ENCODE results near the gene ASIC2. TPM values are rescaled to one million over a fixed set of nuclear protein-coding genes. Genes with fewer than 3 reads are reported as not detected.

The ASIC2 gene
- total and polyA plus RNA-seq, 7 donors, result under 0.01 to 0.60 (median 0.19) TPM; not detected in 3

- H3K9me3 ChIP-seq, result no peaks in the 10 kb centered on the region
- no peak for TF ChIP-seq POLR2AphosphoS5 (IDR thresholded peaks at IDR 0.05)
- no peak for TF ChIP-seq POLR2A (IDR thresholded peaks at IDR 0.05)
- no peak for TF ChIP-seq EP300 (IDR thresholded peaks at IDR 0.05)
- no peak for TF ChIP-seq CTCF (IDR thresholded peaks at IDR 0.05)
- intact Hi-C loops (cut with DNase I), result no loop called here
- no peak overlapping the region for H3K27ac ChIP-seq
- 2% methylated on average over 104 of the region's 104 CpGs for WGBS, 2 donors
- H3K27me3 ChIP-seq, result peaks cover 23 to 71% (median 35%) of the 10 kb centered on the region in 3 donors
- H3K4me1 ChIP-seq, result peaks cover 0 to 23% (median 21%) of the 10 kb centered on the region in 4 donors
- no peak for DNase-seq
- H3K4me3 ChIP-seq, result peak overlapping the region in 3 of 4 donors; percentile 28 to 38 (median 38)
- H3K36me3 ChIP-seq, result no peaks in the 10 kb centered on the region
These were observed 1.6 kb downstream of the ASIC2 start for GRCh38 chr17:33291248-33292200.

- WGBS, 2 donors, result 79 to 88% methylated on average over 8 of the region's 8 CpGs
These were observed 2.8 kb downstream of the ASIC2 start for GRCh38 chr17:33290253-33290652.

GRCh38 chr17:33288954-33289353 lies 4.1 kb downstream of the ASIC2 start:
- peaks cover 22 to 50% (median 28%) of the 10 kb centered on the region in 3 donors for H3K27me3 ChIP-seq
- intact Hi-C loops (cut with DNase I), result no loop called here
- no peak for DNase-seq

More at GRCh38 chr17:33290253-33290652, 2.8 kb downstream of the ASIC2 start:
- intact Hi-C loops (cut with DNase I), result no loop called here
- no peak overlapping the region for H3K4me3 ChIP-seq
- DNase-seq, result no peak
- H3K27ac ChIP-seq, result no peak overlapping the region
- H3K36me3 ChIP-seq, result no peaks in the 10 kb centered on the region
- no peak for TF ChIP-seq EP300 (IDR thresholded peaks at IDR 0.05)
- no peak for TF ChIP-seq POLR2AphosphoS5 (IDR thresholded peaks at IDR 0.05)
- no peak for TF ChIP-seq POLR2A (IDR thresholded peaks at IDR 0.05)
- TF ChIP-seq CTCF (IDR thresholded peaks at IDR 0.05), result no peak
- peaks cover 23 to 63% (median 35%) of the 10 kb centered on the region in 3 donors for H3K27me3 ChIP-seq
- no peaks in the 10 kb centered on the region for H3K9me3 ChIP-seq
- H3K4me1 ChIP-seq, result peaks cover 0 to 23% (median 21%) of the 10 kb centered on the region in 4 donors

GRCh38 chr17:33287096-33287725 lies 5.9 kb downstream of the ASIC2 start:
- Histone ChIP-seq H3K4me3 (no peak overlapping the region), H3K9me3 (no peaks in the 10 kb centered on the region), H3K27ac (no peak overlapping the region), H3K36me3 (no peaks in the 10 kb centered on the region), H3K27me3 (peaks cover 11 to 32% (median 12%) of the 10 kb centered on the region in 3 donors), H3K4me1 (peaks cover 0 to 24% (median 15%) of the 10 kb centered on the region in 4 donors)
- intact Hi-C loops (cut with DNase I), result no loop called here
- no peak for TF ChIP-seq POLR2A (IDR thresholded peaks at IDR 0.05)
- TF ChIP-seq POLR2AphosphoS5 (IDR thresholded peaks at IDR 0.05), result no peak
- no peak for TF ChIP-seq CTCF (IDR thresholded peaks at IDR 0.05)
- TF ChIP-seq EP300 (IDR thresholded peaks at IDR 0.05), result no peak
- 74 to 79% methylated on average over 3 of the region's 3 CpGs for WGBS, 2 donors
- no peak for DNase-seq

More at GRCh38 chr17:33288954-33289353, 4.1 kb downstream of the ASIC2 start:
- Histone ChIP-seq H3K9me3 (no peaks in the 10 kb centered on the region), H3K4me1 (peaks cover 0 to 32% (median 25%) of the 10 kb centered on the region in 4 donors), H3K27ac (no peak overlapping the region), H3K36me3 (no peaks in the 10 kb centered on the region), H3K4me3 (no peak overlapping the region)
- TF ChIP-seq POLR2AphosphoS5 (IDR thresholded peaks at IDR 0.05), result no peak
- TF ChIP-seq CTCF (IDR thresholded peaks at IDR 0.05), result no peak
- no peak for TF ChIP-seq POLR2A (IDR thresholded peaks at IDR 0.05)
- no peak for TF ChIP-seq EP300 (IDR thresholded peaks at IDR 0.05)
- WGBS, 2 donors, result 40 to 59% methylated on average over 1 of the region's 1 CpG

Data from sigmoid colon (tissue), 7 donors.